HCT116 (cell line): ENCODE data around the gene FTCDNL1. TPM values are rescaled to one million over a fixed set of nuclear protein-coding genes. Genes with fewer than 3 reads are reported as not detected.

Experiments
- ATAC-seq: fragments of 200-7000 bp; cut with Tn5 transposase; 2 replicates; pipeline ENCODE4 v1.9.1; 2020; ENCODE audit warnings: mild to moderate bottlenecking, moderate library complexity
- BruUV-seq: library from RNA; stranded (reverse); fragments of 400-500 nt; replicated peaks from 2 replicates; lab custom pipeline; 2021; lab: Mats Ljungman, UMichigan
- CTCF ChIA-PET: fragments of 300-600 bp; sonication (Branson Sonifier 250); formaldehyde crosslinking; loops from one replicate; lab custom pipeline; 2021; ENCODE audit warnings: antibody characterized with exemption; lab: Charles Lee
- POLR2A ChIA-PET: fragments of 300-600, 350-600 bp; sonication (Branson Sonifier 250); formaldehyde crosslinking; loops from one replicate; lab custom pipeline; 2021; ENCODE audit warnings: antibody characterized with exemption; lab: Charles Lee
- RAD21 ChIA-PET, 2 experiments: fragments of 300-600 bp; sonication (Branson Sonifier 250); formaldehyde crosslinking; loops; one replicate each; lab custom pipeline; 2023; ENCODE audit warnings: low total read pairs in 2 of 2; ENCODE audit not compliant: uncharacterized antibody in 2 of 2, unreplicated experiment in 2 of 2, low non-redundant PET in 1 of 2; lab: Charles Lee
- DNase-seq: peaks from one replicate; pipeline ENCODE4 v3.0.0-alpha.2; 2010; ENCODE audit warnings: low read depth, low spot score
- H2AFZ ChIP-seq: fragments of 200-600 bp; shearing (Covaris generic), sonication (generic); 2 replicates; pipeline ENCODE4 v1.6.1; 2017; ENCODE audit warnings: low read depth, mixed run types, mixed read lengths, antibody characterized with exemption, low read length; ENCODE audit not compliant: poor library complexity, severe bottlenecking
- H3K27ac ChIP-seq: 2 replicates; pipeline ENCODE4 v1.5.1; 2012; ENCODE audit warnings: low read depth, low read length
- H3K27me3 ChIP-seq: fragments of 200-600 bp; sonication (generic); 2 replicates; pipeline ENCODE4 v1.6.1; 2016; ENCODE audit warnings: mixed run types, low read length, mixed read lengths; ENCODE audit not compliant: insufficient read depth
- H3K36me3 ChIP-seq, 2 experiments: fragments of 200-500 bp in 1 of 2; fragments of 200-600 bp in 1 of 2; sonication (Bioruptor generic) in 1 of 2; sonication (generic) in 1 of 2; 2 replicates each; pipeline versions ENCODE4 v1.5.1 to v1.6.1; 2014 to 2016; ENCODE audit warnings: low read length in 2 of 2, inconsistent platforms in 1 of 2, mixed read lengths in 1 of 2, mixed run types in 1 of 2; ENCODE audit not compliant: insufficient read depth in 2 of 2, control insufficient read depth in 1 of 2
- H3K4me1 ChIP-seq, 2 experiments: fragments of 200-600 bp in 1 of 2; sonication (generic) in 1 of 2; 2 replicates each; pipeline versions ENCODE4 v1.5.1 to v1.6.1; 2012 to 2017; ENCODE audit warnings: low read length in 2 of 2, inconsistent platforms in 1 of 2, mild to moderate bottlenecking in 1 of 2, mixed read lengths in 1 of 2, mixed run types in 1 of 2, moderate library complexity in 1 of 2; ENCODE audit not compliant: insufficient read depth in 2 of 2, control insufficient read depth in 1 of 2
- H3K4me2 ChIP-seq: fragments of 200-600 bp; sonication (generic); 2 replicates; pipeline ENCODE4 v1.6.1; 2017; ENCODE audit warnings: mixed run types, low read length, mixed read lengths
- H3K4me3 ChIP-seq, 2 experiments: fragments of 200-600 bp in 1 of 2; sonication (generic) in 1 of 2; replicated peaks in 1 of 2; 2 replicates each; pipeline ENCODE4 v1.5.1; 2011 to 2016; ENCODE audit warnings: low read length in 2 of 2, control low read depth in 1 of 2, low read depth in 1 of 2, mild to moderate bottlenecking in 1 of 2, mixed read lengths in 1 of 2, mixed run types in 1 of 2
- H3K79me2 ChIP-seq: fragments of 200-600 bp; sonication (generic); 2 replicates; pipeline ENCODE4 v1.6.1; 2017; ENCODE audit warnings: mild to moderate bottlenecking, mixed run types, low read length, moderate library complexity, mixed read lengths; ENCODE audit not compliant: insufficient read depth
- H3K9ac ChIP-seq: fragments of 200-600 bp; sonication (generic); 2 replicates; pipeline ENCODE4 v1.6.1; 2016; ENCODE audit warnings: low read length, mixed read lengths
- H3K9me2 ChIP-seq: fragments of 200-600 bp; sonication (generic), shearing (Covaris generic); 2 replicates; pipeline ENCODE4 v1.6.1; 2017; ENCODE audit warnings: mixed run types, mild to moderate bottlenecking, moderate library complexity; ENCODE audit not compliant: insufficient read depth
- H3K9me3 ChIP-seq, 2 experiments: fragments of 200-500 bp in 1 of 2; fragments of 200-600 bp in 1 of 2; sonication (Bioruptor generic) in 1 of 2; sonication (generic) in 1 of 2; 2 replicates each; pipeline ENCODE4 v1.6.1; 2014 to 2017; ENCODE audit warnings: low read length in 2 of 2, mixed read lengths in 2 of 2, inconsistent platforms in 1 of 2, low read depth in 1 of 2, mild to moderate bottlenecking in 1 of 2, mixed run types in 1 of 2, moderate library complexity in 1 of 2; ENCODE audit not compliant: control insufficient read depth in 1 of 2, insufficient read depth in 1 of 2
- H4K20me1 ChIP-seq: fragments of 200-600 bp; sonication (generic), shearing (Covaris generic); 2 replicates; pipeline ENCODE4 v1.6.1; 2017; ENCODE audit warnings: mixed run types, mild to moderate bottlenecking, moderate library complexity; ENCODE audit not compliant: insufficient read depth
- CBX3 ChIP-seq: IDR thresholded peaks from 2 replicates; pipeline ENCODE4 v1.6.1; 2012; ENCODE audit warnings: low read depth
- CEBPB ChIP-seq: IDR thresholded peaks from 2 replicates; pipeline ENCODE4 v1.6.1; 2012; ENCODE audit warnings: low read depth
- EGR1 ChIP-seq: IDR thresholded peaks from 2 replicates; pipeline ENCODE4 v1.6.1; 2012; ENCODE audit warnings: low read depth
- ELF1 ChIP-seq: IDR thresholded peaks from 2 replicates; pipeline ENCODE4 v1.6.1; 2012; ENCODE audit warnings: low read depth, borderline replicate concordance
- FOSL1 ChIP-seq: IDR thresholded peaks from 2 replicates; pipeline ENCODE4 v1.6.1; 2012; ENCODE audit warnings: low read depth
- JUND ChIP-seq: IDR thresholded peaks from 2 replicates; pipeline ENCODE4 v1.6.1; 2012
- MAX ChIP-seq: IDR thresholded peaks from 2 replicates; pipeline ENCODE4 v1.6.1; 2012
- POLR2A ChIP-seq: IDR thresholded peaks from 2 replicates; pipeline ENCODE4 v1.7.0; 2011; ENCODE audit warnings: borderline replicate concordance; ENCODE audit not compliant: insufficient read depth, insufficient read length; ENCODE audit errors: extremely low read depth
- POLR2AphosphoS5 ChIP-seq: IDR thresholded peaks from 2 replicates; pipeline ENCODE4 v1.6.1; 2011; ENCODE audit warnings: mild to moderate bottlenecking, low read depth, low read length, moderate library complexity
- RAD21 ChIP-seq: IDR thresholded peaks from 2 replicates; pipeline ENCODE4 v1.6.1; 2012; ENCODE audit warnings: low read depth, mild to moderate bottlenecking
- SIN3A ChIP-seq: IDR thresholded peaks from 2 replicates; pipeline ENCODE4 v1.6.1; 2012; ENCODE audit warnings: low read depth
- TCF7L2 ChIP-seq: IDR thresholded peaks from 2 replicates; pipeline ENCODE4 v1.7.0; 2011; ENCODE audit warnings: borderline replicate concordance, inconsistent platforms; ENCODE audit not compliant: insufficient read depth, insufficient read length; ENCODE audit errors: extremely low read depth
- YY1 ChIP-seq: IDR thresholded peaks from 2 replicates; pipeline ENCODE4 v1.6.1; 2011; ENCODE audit warnings: low read length, low read depth, moderate library complexity, mild to moderate bottlenecking; ENCODE audit not compliant: insufficient replicate concordance; ENCODE audit errors: extremely low read depth
- ZBTB33 ChIP-seq: IDR thresholded peaks from 2 replicates; pipeline ENCODE4 v1.6.1; 2011; ENCODE audit warnings: mild to moderate bottlenecking, low read length, moderate library complexity; ENCODE audit not compliant: insufficient replicate concordance; ENCODE audit errors: extremely low read depth
- intact Hi-C: fragments of 100-400 bp; cut with micrococcal nuclease; formaldehyde crosslinking; loops from 2 replicates; pipeline ENCODE4 v1.10.0; 2022
- total RNA-seq: library from RNA; stranded (reverse); gene quantifications from one replicate; pipeline ENCODE4 v1.2.1, GENCODE V29; 2021; ENCODE audit not compliant: unreplicated experiment

Gene FTCDNL1
- total RNA-seq, 1 experiment from 2014 or later: 2.6 TPM

GRCh38 chr2:199749571-199749970, 101.4 kb downstream of the FTCDNL1 start:
- ChIA-PET POLR2A (no interaction called here), RAD21 (no interaction called here), CTCF (no interaction called here)
- Histone ChIP-seq H3K4me2 (no peak overlapping the region), H3K36me3 (no peaks in the 10 kb centered on the region), H3K27ac (no peak overlapping the region), H3K27me3 (no peaks in the 10 kb centered on the region; the same call in 1 of the 2 replicates), H4K20me1 (no peaks in the 10 kb centered on the region), H3K4me1 (no peaks in the 10 kb centered on the region), H3K79me2 (no peaks in the 10 kb centered on the region), H3K4me3 (no peak overlapping the region), H2AFZ (no peak overlapping the region), H3K9ac (no peak overlapping the region), H3K9me2 (no peaks in the 10 kb centered on the region; the same call in 1 of the 2 replicates), H3K9me3 (no peaks in the 10 kb centered on the region)
- no peak for TF ChIP-seq TCF7L2
- no peak for TF ChIP-seq POLR2A
- TF ChIP-seq POLR2AphosphoS5: no peak
- TF ChIP-seq YY1: no peak
- TF ChIP-seq EGR1: no peak
- TF ChIP-seq SIN3A: no peak
- TF ChIP-seq CEBPB: no peak
- no peak for TF ChIP-seq RAD21
- no peak for TF ChIP-seq MAX
- no peak for TF ChIP-seq JUND
- TF ChIP-seq CBX3: no peak
- TF ChIP-seq ZBTB33: no peak
- TF ChIP-seq FOSL1: no peak
- TF ChIP-seq ELF1: no peak
- no TSS peak for BruUV-seq
- DNase-seq (no peak), ATAC-seq (no peak)
- intact Hi-C loops: no loop called here
